ENCODE data around the gene NAT16. TPM values are rescaled to one million over a fixed set of nuclear protein-coding genes. Genes with fewer than 3 reads are reported as not detected.
A peak's percentile ranks its signal among the peaks of the same experiment; 100 is the strongest.

Gene NAT16
- total and polyA plus RNA-seq, 10 of the 15 experiments (the other 5 are each of a cell fraction or from before 2014, with no cell fraction given) = not detected

DNA sequence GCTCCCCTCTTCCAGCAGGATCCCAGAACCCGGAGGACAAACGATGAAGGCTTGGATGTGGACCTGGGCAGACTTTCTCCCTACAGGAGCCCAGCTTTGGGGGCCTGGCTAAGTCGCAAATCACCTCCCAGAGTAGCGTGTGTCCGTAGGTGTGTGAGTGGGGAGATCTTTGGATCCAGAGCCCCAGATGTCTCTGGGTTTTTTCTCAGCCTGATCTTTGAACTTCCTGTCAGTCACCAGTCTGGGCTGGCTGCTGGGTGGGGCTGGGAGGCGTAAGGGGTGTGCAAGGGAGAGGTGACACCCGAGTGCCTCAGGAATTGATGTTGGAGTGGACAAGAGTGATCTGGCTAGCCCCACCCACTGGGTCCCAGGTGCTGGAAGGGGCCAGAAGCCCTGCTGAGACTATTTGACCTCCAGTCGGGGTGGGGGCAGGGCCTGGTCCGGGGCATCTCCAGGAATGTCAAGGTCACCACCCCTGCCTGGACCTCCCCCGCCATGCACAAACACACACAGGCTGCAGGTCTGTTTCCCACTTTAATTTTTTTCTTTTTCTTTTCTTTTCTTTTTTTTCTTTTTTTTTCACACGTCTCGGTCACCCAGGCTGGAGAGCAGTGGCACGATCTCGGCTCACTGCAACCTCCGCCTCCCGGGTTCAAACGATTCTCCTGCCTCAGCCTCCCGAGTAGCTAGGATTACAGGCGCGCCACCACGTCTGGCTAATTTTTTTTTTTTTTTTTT, 20.9 kb upstream of the NAT16 start, which contains the start of gene MOGAT3:
MOGAT3 (minus strand) TSS at position 175 of the 738 bp plus-strand sequence. CDS start 182 bp downstream, outside the sequence.
- ChIA-PET RAD21 (ENCODE audit: unreplicated experiment) (interaction anchor here (0.6 to 1.9 kb wide), 2 partner anchors 82 to 1260 kb away, joined by 3 to 5 read pairs; no protein-coding TSS in a partner anchor), SMC1A (ENCODE audit: uncharacterized antibody, unreplicated experiment) (interaction anchor here (0.6 to 1.2 kb wide), 4 partner anchors 17 to 82 kb away, joined by 3 to 4 read pairs (median 4); partner anchors contain the start of genes PLOD3 and ZNHIT1), POLR2A (interaction anchor here (0.6 kb wide), 1 partner anchor 120 kb away, joined by 4 read pairs; the partner anchor contains the start of gene IFT22), CTCF (interaction anchor here (0.8 to 1.3 kb wide), 4 partner anchors 9 to 122 kb away, joined by 3 to 7 read pairs (median 3); no protein-coding TSS in a partner anchor)
- TF ChIP-seq RAD51 (IDR thresholded peaks at IDR 0.05) (no peak), NR2F1 (conservative IDR thresholded peaks at IDR 0.05) (0 out of 2 replicates have a peak, but pooled peaks have one; percentile 16), ZBTB11 (CRISPR knock-in tag; IDR thresholded peaks at IDR 0.05) (no peak), PAX8 (IDR thresholded peaks at IDR 0.05) (no peak)
- TF ChIP-seq, protein P1, sequence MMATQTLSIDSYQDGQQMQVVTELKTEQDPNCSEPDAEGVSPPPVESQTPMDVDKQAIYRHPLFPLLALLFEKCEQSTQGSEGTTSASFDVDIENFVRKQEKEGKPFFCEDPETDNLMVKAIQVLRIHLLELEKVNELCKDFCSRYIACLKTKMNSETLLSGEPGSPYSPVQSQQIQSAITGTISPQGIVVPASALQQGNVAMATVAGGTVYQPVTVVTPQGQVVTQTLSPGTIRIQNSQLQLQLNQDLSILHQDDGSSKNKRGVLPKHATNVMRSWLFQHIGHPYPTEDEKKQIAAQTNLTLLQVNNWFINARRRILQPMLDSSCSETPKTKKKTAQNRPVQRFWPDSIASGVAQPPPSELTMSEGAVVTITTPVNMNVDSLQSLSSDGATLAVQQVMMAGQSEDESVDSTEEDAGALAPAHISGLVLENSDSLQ (IDR thresholded peaks at IDR 0.05) = peak; percentile 67
- Histone ChIP-seq H3K9me3 (replicated peaks; ENCODE audit: control insufficient read depth, insufficient read depth, low read length) (no peaks in the 10 kb centered on the region), H3K79me2 (ENCODE audit: control insufficient read depth, insufficient read depth, low read length) (no peaks in the 10 kb centered on the region), H4K20me1 (ENCODE audit: control insufficient read depth, insufficient read depth) (no peaks in the 10 kb centered on the region), H3K27me3 (replicated peaks in 1 of 2; ENCODE audit: control insufficient read depth in 2 of 2, insufficient read depth in 2 of 2, low read length in 1 of 2) (peaks cover 0 to 9% of the 10 kb centered on the region in 2 experiments; a peak in 2 of 4 replicates), H3K4me2 (ENCODE audit: control insufficient read depth, insufficient read depth) (no peak within 1 kb of the TSS), H3K27ac (ENCODE audit: control insufficient read depth, insufficient read depth) (no peak within 1 kb of the TSS), H2AFZ (ENCODE audit: control insufficient read depth, low read depth, low read length) (no peak within 1 kb of the TSS), H3K4me1 (ENCODE audit: control insufficient read depth, insufficient read depth, low read length) (no peaks in the 10 kb centered on the region; the same call in 1 of the 2 replicates), H3K36me3 (ENCODE audit: control insufficient read depth in 2 of 2, insufficient read depth in 2 of 2, low read length in 1 of 2) (no peaks in the 10 kb centered on the region), H3K4me3 (no peak within 1 kb of the TSS), H3K9ac (ENCODE audit: control insufficient read depth, insufficient read depth, low read length) (no peak within 1 kb of the TSS)
- intact Hi-C loops (cut with micrococcal nuclease; ENCODE audit: unreplicated experiment) (no loop called here), in situ Hi-C loops (cut with MboI) (no loop called here)
- WGBS (ENCODE audit: insufficient coverage, insufficient replicate concordance, low lambda C conversion rate, missing lambda C conversion rate) = 27% methylated on average over 20 of the region's 21 CpGs
- FAIRE-seq (no peak), DNase-seq (ENCODE audit: low read depth, low spot score) (no peak), ATAC-seq (peak; percentile 55)
- BruUV-seq (replicated peaks) = no TSS peak

Data from GM12878 (cell line).